MM.1S (cell line): Measurements from ENCODE around the gene TMEM218.
"Not testable (repeated sequence)": the region's sequence is repeated elsewhere in the genome, so short reads cannot be mapped to it uniquely, and the experiment has no call there.

Experiments used
- DNase-seq: peaks from one replicate; pipeline ENCODE4 v3.0.0-alpha.2; 2015
- H2AFZ ChIP-seq: fragments of 300-600 bp; sonication (generic); 2 replicates; pipeline ENCODE4 v1.6.0; 2016; ENCODE audit warnings: antibody characterized with exemption, low read length
- H3F3A ChIP-seq: fragments of 300-600 bp; sonication (generic); 2 replicates; pipeline ENCODE4 v1.6.1; 2016; ENCODE audit warnings: mild to moderate bottlenecking, antibody characterized with exemption, low read length, moderate library complexity, mixed read lengths; ENCODE audit not compliant: insufficient read depth
- H3K27ac ChIP-seq: fragments of 300-600 bp; sonication (generic); 2 replicates; pipeline ENCODE4 v1.5.1; 2016; ENCODE audit warnings: mild to moderate bottlenecking, low read length
- H3K27me3 ChIP-seq: fragments of 300-600 bp; sonication (generic); replicated peaks from 2 replicates; pipeline ENCODE4 v1.6.0; 2016; ENCODE audit warnings: low read length; ENCODE audit not compliant: insufficient read depth
- H3K36me3 ChIP-seq: fragments of 300-600 bp; sonication (generic); replicated peaks from 2 replicates; pipeline ENCODE4 v1.6.1; 2016; ENCODE audit warnings: mild to moderate bottlenecking, low read length, mixed read lengths; ENCODE audit not compliant: insufficient read depth
- H3K4me1 ChIP-seq: fragments of 300-600 bp; sonication (generic); 2 replicates; pipeline ENCODE4 v1.6.1; 2016; ENCODE audit warnings: low read length, mixed read lengths
- H3K4me2 ChIP-seq: fragments of 300-600 bp; sonication (generic); 2 replicates; pipeline ENCODE4 v1.6.0; 2016; ENCODE audit warnings: low read depth, low read length
- H3K4me3 ChIP-seq: fragments of 300-600 bp; sonication (generic); 2 replicates; pipeline ENCODE4 v1.5.1; 2016; ENCODE audit warnings: low read length, mixed read lengths
- H3K79me2 ChIP-seq: fragments of 300-600 bp; sonication (generic); 2 replicates; pipeline ENCODE4 v1.6.1; 2016; ENCODE audit warnings: mixed run types, low read length, mixed read lengths
- H3K9ac ChIP-seq: fragments of 300-600 bp; sonication (generic); 2 replicates; pipeline ENCODE4 v1.6.1; 2016; ENCODE audit warnings: low read length, mixed read lengths
- H3K9me2 ChIP-seq: fragments of 300-600 bp; sonication (generic); replicated peaks from 2 replicates; pipeline ENCODE4 v1.6.1; 2016; ENCODE audit warnings: mild to moderate bottlenecking, low read length, mixed read lengths; ENCODE audit not compliant: insufficient read depth
- H3K9me3 ChIP-seq: fragments of 300-600 bp; sonication (generic); replicated peaks from 2 replicates; pipeline ENCODE4 v1.6.1; 2016; ENCODE audit warnings: mild to moderate bottlenecking, low read length, mixed read lengths; ENCODE audit not compliant: insufficient read depth
- H4K20me1 ChIP-seq: fragments of 300-600 bp; sonication (generic); 2 replicates; pipeline ENCODE4 v1.6.1; 2016; ENCODE audit warnings: mild to moderate bottlenecking, low read length, moderate library complexity, mixed read lengths; ENCODE audit not compliant: insufficient read depth
- EZH2 ChIP-seq: fragments of 300-600 bp; sonication (generic); optimal IDR thresholded peaks from 2 replicates; pipeline ENCODE3; 2017; ENCODE audit warnings: low read depth, mild to moderate bottlenecking, antibody characterized with exemption, low read length, mixed read lengths
- EZH2phosphoT487 ChIP-seq: fragments of 300-600 bp; sonication (generic); IDR thresholded peaks from 2 replicates; pipeline ENCODE4 v1.6.1; 2018; ENCODE audit warnings: antibody characterized with exemption, low read length
- TF ChIP-seq, protein P1 (sequence below): fragments of 300-600 bp; sonication (generic); IDR thresholded peaks from 2 replicates; pipeline ENCODE4 v1.5.1; 2016; ENCODE audit warnings: antibody characterized with exemption, low read length, mixed read lengths

Gene TMEM218

DNA sequence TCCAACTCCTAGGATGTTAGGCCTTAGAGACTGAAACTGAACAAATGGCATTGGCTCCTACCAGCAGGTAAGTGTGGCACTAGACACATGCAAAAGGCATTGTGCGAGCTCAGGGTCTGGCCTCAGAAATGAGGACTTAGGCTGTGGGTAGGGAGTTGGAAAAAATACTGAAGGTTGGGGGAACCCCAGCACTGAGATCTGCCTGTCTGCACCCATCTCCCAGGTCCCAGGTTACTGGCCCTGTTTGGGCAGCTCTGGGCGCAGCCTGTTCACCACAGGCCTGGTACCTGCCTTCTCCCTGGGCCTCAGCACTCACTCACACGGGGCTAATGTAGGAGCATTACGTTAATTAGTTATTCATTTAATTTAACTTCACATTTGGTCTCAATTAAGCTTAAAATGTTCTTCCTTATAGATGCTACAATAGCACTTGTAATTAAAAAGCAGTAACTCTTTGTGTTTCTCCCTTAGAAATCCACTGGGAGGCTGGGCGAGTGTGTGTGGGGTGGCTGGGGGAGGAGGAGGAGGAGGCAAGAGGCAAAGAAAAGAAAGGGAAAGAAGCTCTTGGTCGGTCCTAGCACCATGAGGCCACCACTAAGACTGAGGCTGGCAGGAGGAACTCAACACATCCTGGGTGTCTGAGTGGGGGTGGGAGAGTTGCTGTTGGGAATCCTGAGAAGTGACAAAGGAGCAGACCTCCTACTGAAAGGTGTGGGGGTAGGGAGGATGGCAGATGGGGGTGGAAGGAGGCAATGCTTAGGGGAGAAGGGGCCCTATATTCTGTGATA, 19.4 kb downstream of the TMEM218 start:
- Histone ChIP-seq H3K27me3 (no peaks in the 10 kb centered on the region), H3K9me2 (no peaks in the 10 kb centered on the region), H3K9me3 (no peaks in the 10 kb centered on the region), H3K27ac (no peak overlapping the region), H3F3A (no peaks in the 10 kb centered on the region), H3K4me1 (no peaks in the 10 kb centered on the region), H3K4me3 (no peak overlapping the region), H3K36me3 (no peaks in the 10 kb centered on the region), H3K79me2 (no peaks in the 10 kb centered on the region), H3K9ac (no peak overlapping the region), H3K4me2 (no peak overlapping the region), H4K20me1 (no peaks in the 10 kb centered on the region), H2AFZ (no peak overlapping the region)
- DNase-seq = no peak
- TF ChIP-seq EZH2 (no peak), EZH2phosphoT487 (no peak)
- TF ChIP-seq, protein P1, sequence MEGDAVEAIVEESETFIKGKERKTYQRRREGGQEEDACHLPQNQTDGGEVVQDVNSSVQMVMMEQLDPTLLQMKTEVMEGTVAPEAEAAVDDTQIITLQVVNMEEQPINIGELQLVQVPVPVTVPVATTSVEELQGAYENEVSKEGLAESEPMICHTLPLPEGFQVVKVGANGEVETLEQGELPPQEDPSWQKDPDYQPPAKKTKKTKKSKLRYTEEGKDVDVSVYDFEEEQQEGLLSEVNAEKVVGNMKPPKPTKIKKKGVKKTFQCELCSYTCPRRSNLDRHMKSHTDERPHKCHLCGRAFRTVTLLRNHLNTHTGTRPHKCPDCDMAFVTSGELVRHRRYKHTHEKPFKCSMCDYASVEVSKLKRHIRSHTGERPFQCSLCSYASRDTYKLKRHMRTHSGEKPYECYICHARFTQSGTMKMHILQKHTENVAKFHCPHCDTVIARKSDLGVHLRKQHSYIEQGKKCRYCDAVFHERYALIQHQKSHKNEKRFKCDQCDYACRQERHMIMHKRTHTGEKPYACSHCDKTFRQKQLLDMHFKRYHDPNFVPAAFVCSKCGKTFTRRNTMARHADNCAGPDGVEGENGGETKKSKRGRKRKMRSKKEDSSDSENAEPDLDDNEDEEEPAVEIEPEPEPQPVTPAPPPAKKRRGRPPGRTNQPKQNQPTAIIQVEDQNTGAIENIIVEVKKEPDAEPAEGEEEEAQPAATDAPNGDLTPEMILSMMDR = no peak

DNA sequence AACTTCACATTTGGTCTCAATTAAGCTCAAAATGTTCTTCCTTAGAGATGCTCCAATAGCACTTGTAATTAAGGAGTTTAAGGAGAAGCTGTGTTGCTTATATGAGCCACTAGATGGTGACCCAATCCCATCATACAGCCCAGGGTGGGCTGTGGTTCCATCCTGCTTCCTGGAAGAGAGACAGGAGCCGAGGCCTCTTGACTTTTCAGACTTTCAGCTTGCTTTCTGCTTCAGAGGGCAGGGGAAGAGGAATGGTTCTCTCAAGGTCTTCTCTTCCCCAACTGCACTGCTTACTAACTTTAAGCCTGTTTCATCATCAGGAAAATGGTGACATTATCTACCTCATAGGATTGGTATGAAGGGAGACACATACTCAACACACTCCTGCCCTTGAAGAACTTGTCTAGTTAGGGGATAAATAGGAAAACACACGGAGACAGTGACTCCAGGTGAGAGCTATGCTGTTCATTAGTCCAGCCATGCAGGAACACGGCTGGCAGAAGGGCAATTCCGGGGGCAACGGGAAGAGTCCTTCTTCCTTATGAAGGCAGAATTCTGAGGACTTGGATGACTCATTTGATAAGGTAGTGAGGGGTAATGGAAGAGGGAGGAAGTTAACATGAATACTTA, 20.1 kb downstream of the TMEM218 start:
- Histone ChIP-seq H3K9me3 (no peaks in the 10 kb centered on the region), H3K9ac (no peak overlapping the region), H2AFZ (no peak overlapping the region), H3F3A (no peaks in the 10 kb centered on the region), H3K4me2 (no peak overlapping the region), H3K36me3 (no peaks in the 10 kb centered on the region), H3K79me2 (no peaks in the 10 kb centered on the region), H3K4me3 (no peak overlapping the region), H3K4me1 (no peaks in the 10 kb centered on the region), H3K9me2 (no peaks in the 10 kb centered on the region), H4K20me1 (no peaks in the 10 kb centered on the region), H3K27ac (no peak overlapping the region), H3K27me3 (no peaks in the 10 kb centered on the region)
- TF ChIP-seq, protein P1 = peak; percentile 53
- TF ChIP-seq EZH2 (no peak), EZH2phosphoT487 (no peak)
- DNase-seq = no peak

DNA sequence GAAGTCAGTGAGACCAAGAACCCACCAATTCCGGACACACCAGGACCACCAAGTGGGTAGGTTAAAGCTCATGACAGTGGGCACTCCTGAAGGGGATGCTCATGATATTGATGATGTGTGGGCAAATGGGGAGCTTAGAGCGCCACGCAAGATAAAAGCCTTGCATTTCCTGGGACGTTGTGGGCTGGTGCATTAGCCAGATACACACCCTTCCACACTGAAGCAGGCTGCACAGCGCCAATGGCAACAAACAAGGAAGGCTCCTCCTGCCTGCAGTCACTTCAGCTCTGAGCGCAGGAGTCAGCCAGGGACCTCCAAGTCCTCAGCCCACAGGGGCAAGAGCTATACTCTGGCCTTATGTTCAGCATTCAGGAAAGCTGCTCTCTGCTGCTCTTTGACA, 20.6 kb downstream of the TMEM218 start:
- DNase-seq = no peak
- no peak overlapping the region for H3K4me3 ChIP-seq
- no peaks in the 10 kb centered on the region for H4K20me1 ChIP-seq
- no peak overlapping the region for H3K9ac ChIP-seq
- no peak overlapping the region for H2AFZ ChIP-seq
- H3F3A ChIP-seq = no peaks in the 10 kb centered on the region
- H3K36me3 ChIP-seq = no peaks in the 10 kb centered on the region
- H3K9me3 ChIP-seq = no peaks in the 10 kb centered on the region
- TF ChIP-seq, protein P1 = no peak
- TF ChIP-seq EZH2 = no peak
- TF ChIP-seq EZH2phosphoT487 = no peak
- no peaks in the 10 kb centered on the region for H3K27me3 ChIP-seq
- H3K4me2 ChIP-seq = no peak overlapping the region
- no peaks in the 10 kb centered on the region for H3K4me1 ChIP-seq
- no peaks in the 10 kb centered on the region for H3K79me2 ChIP-seq
- no peaks in the 10 kb centered on the region for H3K9me2 ChIP-seq
- H3K27ac ChIP-seq = no peak overlapping the region

DNA sequence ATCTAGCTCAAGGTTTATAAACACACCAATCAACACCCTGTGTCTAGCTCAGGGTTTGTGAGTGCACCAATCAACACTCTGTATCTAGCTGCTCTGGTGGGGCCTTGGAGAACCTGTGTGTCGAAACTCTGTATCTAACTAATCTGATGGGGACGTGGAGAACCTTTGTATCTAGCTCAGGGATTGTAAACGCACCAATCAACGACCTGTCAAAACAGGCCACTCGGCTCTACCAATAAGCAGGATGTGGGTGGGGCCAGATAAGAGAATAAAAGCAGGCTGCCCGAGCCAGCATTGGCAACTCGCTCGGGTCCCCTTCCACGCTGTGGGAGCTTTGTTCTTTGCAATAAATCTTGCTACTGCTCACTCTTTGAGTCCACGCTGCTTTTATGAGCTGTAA, 21.3 kb downstream of the TMEM218 start:
- not testable (repeated sequence) for DNase-seq, H2AFZ ChIP-seq, H3K9me2 ChIP-seq, H3K79me2 ChIP-seq, H3K4me3 ChIP-seq, H3F3A ChIP-seq, H3K9ac ChIP-seq, H4K20me1 ChIP-seq, H3K27me3 ChIP-seq, H3K36me3 ChIP-seq, H3K27ac ChIP-seq, H3K9me3 ChIP-seq, H3K4me1 ChIP-seq, H3K4me2 ChIP-seq

DNA sequence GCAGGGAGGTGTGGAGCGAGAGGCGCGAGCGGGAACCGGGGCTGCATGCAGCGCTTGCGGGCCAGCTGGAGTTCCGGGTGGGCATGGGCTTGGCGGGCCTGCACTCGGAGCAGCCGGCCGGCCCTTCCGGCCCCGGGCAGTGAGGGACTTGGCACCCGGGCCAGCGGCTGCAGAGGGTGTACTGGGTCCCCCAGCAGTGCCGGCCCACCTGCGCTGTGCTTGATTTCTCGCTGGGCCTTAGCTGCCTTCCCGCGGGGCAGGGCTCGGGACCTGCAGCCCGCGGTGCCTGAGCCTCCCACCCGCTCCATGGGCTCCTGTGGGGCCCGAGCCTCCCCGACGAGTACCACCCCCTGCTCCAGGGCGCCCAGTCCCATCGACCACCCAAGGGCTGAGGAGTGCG, 21.9 kb downstream of the TMEM218 start:
- H3K9me2 ChIP-seq = not testable (repeated sequence)

More for the DNA sequence above, 21.9 kb downstream of the TMEM218 start:
- H3K9ac ChIP-seq, H4K20me1 ChIP-seq, H3F3A ChIP-seq, H3K36me3 ChIP-seq, H3K27me3 ChIP-seq, DNase-seq, H3K4me2 ChIP-seq, H3K79me2 ChIP-seq, H2AFZ ChIP-seq, H3K4me3 ChIP-seq, H3K27ac ChIP-seq, H3K4me1 ChIP-seq, H3K9me3 ChIP-seq: not testable (repeated sequence)
